GM23248 (cell line): ENCODE measurements around the gene AGRN.

ENCODE experiments used
- EZH2 ChIP-seq: fragments of 200-600 bp; sonication (generic); IDR thresholded peaks from 2 replicates; pipeline ENCODE4 v1.6.1; 2018; ENCODE audit warnings: antibody characterized with exemption, mild to moderate bottlenecking; ENCODE audit not compliant: insufficient read depth, poor library complexity, severe bottlenecking
- EZH2phosphoT487 ChIP-seq: fragments of 200-600 bp; sonication (generic); IDR thresholded peaks from 2 replicates; pipeline ENCODE4 v1.6.1; 2018; ENCODE audit warnings: antibody characterized with exemption, moderate library complexity, mild to moderate bottlenecking, low read depth; ENCODE audit not compliant: insufficient read depth

DNA sequence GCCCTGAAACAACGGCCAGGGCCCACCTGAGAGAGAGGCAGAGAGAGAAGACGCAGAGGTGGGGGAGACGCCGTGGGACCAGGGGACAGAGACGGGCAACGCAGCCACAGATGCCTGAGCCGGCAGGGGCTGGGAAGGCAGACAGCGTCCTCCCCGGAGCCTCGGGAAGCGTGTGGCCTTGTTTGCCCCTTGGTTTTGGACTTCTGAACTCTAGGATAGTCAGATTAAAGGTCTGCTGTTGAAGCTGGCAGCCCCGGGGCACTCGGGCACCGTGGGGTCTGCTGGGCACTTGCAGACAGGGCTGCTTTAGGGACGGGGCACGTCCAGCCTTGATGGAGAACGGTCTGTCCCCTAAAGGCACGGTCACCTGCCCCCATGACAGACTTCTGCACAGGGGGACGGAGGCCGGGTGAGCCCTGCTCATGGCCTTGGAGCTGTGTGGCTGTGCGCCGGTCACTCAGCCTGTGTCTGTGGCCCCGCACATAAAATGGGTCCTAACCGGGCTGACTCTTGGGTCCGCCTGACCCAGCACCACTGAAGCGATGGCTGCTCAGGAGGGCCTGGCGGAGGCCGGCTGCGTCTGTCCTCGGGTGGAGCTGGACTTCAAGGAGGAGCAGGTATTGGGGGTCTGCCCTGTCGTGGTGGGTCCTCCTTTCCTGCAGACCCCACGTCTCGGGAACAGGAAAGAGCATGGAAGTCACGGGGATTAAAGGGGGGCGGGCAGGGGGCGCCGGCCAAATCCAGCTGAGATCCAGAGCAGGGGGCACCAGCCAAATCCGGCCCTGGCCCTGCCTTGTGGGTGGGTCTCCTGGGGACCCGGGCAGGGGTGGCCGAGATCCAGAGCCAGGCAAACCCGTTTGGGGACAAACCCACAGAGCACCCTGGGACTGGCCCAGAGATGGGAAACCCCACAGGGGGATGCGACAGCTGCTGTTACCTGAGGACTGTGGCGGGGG is 63.8 kb downstream of the AGRN start:
- TF ChIP-seq EZH2: no peak
- no peak for TF ChIP-seq EZH2phosphoT487
